HG03159 (cell line): ENCODE results near the gene FIBCD1.

Experiments
- ATAC-seq: cut with Tn5 transposase; IDR thresholded peaks from one replicate; pipeline ENCODE4 v1.9.1; 2021; ENCODE audit warnings: mild to moderate bottlenecking, moderate library complexity; ENCODE audit not compliant: unreplicated experiment

The FIBCD1 gene

GRCh38 chr9:130937146-130938076, 1.6 kb downstream of the FIBCD1 start:
- ATAC-seq = no peak

GRCh38 chr9:130936285-130937117, 2.5 kb downstream of the FIBCD1 start:
- no peak for ATAC-seq

DNA sequence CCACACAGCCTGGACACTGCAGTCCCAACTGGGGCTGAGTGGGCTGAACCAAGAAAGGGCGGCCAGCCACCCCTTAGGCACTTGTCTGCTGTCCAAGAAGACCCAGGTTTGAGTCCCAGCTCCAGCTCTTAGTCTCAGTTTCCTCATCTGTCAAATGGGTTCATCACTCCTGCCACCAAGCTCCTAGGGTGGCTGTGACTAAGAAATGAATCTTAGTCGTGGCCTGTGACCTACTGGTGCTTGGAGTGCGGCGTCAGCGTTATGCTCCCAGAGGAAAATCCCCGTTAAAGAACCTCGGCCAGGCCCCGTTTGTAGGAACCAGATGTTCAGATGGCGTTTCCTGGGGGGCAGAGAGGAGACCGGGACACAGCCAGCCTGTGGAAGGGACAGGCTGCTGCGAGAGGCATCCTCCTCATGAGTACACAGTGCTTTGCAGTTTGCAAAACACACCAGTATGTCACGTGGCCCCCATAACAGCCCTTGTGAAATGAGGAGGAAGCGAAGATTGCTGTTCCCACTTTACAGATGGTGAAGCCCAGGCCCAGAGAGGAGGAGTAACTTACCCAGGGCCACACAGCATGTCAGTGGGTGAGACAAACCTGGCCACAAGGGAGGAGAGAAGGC, 3.3 kb downstream of the FIBCD1 start:
- no peak for ATAC-seq

- no peak for ATAC-seq
Observed at GRCh38 chr9:130934702-130935647, 4.1 kb downstream of the FIBCD1 start.

GRCh38 chr9:130934246-130934645, 4.8 kb downstream of the FIBCD1 start:
- ATAC-seq = no peak

- ATAC-seq = no peak
Observed at GRCh38 chr9:130933114-130934046, 5.7 kb downstream of the FIBCD1 start.

DNA sequence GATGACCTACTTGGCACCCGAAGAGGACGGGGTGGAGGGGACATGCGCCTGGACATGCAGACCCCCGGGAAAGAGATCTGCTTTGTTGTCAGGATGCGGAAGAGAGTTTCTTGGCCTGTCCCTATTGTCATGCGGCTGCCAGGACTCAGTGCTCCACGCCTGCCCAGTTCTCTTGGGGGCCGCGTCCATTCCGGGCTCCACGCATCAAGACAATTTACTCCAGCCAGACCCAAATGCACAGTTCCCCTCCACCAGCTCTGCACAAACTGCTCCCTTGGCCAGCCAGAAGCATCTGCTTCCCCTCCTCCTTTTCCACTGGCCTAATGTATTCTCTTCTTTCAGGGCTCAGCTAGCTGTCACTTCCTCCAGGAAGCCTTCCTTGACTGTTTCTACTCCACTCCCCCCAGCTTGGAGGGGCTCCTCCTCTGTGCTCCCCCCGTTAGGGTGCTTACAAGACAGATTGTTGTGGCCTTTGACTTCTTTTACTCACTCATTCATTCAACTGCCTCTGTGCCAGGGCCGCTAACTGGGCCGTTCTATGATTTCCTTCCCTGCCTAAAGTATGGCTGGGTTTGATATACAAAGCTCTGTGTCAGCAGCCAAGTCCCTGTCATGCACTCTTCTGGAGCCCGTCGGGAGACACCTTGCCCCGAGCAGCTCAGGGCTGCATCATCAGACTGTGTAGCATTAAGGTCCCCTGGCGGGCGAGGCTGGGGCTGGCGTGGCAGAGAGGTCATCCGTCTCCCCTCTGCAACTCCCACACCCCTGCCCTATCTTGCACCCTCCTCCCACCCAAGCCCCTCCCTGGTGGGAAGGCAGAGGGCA, 6.6 kb downstream of the FIBCD1 start:
- no peak for ATAC-seq

DNA sequence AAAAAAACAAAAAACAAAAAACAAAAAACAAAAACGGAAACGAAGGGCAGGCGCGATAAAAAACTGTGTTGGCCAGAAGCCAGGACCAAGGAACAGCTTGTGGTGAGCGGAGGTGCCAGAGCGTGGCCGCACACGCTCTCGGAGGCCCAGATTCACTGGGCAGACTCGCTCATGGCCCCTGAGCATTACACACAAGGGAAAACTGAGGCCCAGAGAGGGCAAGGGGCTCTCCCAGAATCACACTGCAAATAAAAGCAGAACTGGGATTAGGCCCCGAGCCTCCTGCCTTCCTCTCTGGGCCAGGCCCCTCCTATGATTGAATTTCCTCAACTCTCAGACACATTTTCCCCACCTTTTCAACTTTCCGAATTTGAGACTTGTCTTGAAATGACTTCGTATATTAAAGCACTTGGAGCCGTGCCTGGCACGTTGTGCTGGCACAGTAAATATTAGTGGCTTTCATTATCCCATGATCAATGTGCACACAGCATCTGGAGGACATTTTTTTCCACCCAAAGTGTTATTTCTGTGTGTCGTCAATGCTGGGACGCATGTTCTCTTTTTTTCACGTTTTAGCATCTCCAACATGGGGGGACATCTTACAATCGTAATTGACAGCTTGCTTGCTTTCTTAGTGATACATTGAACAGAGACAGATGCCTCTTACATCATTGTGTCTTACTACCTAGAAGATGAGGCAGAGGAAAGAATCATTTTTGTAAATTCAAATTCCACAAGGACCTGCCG, 7.4 kb downstream of the FIBCD1 start:
- ATAC-seq = no peak

DNA sequence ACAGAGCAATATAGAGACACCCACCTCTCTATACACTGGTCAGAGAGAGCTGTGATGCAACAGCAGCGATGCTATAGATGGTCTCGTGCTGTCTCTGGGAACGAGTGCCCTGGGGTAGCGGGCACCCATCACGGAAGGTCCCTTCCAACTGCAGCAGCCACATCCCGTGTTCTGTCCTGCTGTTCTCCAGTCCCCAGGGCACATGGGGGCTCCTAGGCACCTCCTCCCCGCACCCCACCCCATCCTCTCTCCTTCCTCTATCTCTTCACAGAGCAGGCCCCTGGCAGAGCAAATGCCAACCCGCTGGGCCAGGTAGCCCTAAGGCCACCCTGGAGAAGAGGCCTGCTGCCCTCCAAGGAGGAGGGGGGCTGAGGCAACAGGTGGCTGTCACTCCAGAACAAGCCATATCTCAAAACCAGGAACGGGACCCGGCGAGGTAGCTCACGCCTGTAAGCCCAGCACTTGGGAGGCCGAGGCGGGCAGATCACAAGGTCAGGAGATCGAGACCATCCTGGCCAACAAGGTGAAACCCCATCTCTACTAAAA, 8.2 kb downstream of the FIBCD1 start:
- ATAC-seq = no peak

GRCh38 chr9:130930132-130930803, 8.8 kb downstream of the FIBCD1 start:
- ATAC-seq = no peak

- ATAC-seq = no peak
Observed at GRCh38 chr9:130929571-130930038, 9.4 kb downstream of the FIBCD1 start.

DNA sequence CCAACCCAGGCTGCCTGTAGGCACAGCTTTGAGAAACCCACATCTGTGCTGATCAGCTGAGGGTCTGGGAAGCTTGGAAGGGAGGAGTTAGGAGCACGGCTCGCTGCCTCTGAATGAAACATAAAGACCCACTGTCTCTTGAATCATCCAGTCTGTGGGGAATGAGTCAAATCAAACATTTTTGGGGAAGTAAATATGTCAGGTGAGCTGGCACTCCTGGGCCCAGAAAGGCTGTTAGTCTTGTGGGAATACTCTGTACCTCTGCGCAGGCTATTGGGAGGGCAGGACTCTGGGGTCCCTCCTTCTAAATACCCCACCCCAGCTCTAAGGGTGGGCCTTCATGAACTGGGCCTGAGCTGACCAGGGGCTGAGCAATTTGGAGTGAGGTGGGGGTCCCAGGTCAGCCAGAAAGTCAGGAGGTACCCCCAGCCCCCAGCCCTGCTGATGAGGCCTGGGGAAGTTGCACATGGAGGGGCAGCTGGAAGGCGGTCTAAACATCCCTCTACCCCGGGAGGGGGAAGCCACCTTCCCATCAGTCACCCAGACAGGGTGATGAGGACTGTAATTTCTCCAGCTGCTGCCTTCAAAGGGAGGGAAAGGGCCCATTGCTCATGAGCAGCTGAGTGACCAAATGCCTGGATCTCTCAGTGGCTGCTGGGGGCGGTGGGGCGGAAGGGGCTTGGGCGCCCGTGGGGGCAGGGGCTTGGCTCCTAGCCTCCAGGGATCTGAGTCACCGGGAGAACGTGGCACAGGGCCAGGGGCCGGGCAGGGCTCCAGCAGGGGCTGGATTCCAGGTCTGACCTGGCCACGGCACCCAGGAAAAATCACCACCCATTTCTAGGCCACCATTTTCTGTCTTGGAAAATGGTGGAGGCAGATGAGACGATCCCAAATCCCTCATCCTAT, 10.8 kb downstream of the FIBCD1 start:
- no peak for ATAC-seq

- ATAC-seq = no peak
Observed at GRCh38 chr9:130927338-130927737, 11.7 kb downstream of the FIBCD1 start.

- no peak for ATAC-seq
Observed at GRCh38 chr9:130925050-130925678, 13.9 kb downstream of the FIBCD1 start.

DNA sequence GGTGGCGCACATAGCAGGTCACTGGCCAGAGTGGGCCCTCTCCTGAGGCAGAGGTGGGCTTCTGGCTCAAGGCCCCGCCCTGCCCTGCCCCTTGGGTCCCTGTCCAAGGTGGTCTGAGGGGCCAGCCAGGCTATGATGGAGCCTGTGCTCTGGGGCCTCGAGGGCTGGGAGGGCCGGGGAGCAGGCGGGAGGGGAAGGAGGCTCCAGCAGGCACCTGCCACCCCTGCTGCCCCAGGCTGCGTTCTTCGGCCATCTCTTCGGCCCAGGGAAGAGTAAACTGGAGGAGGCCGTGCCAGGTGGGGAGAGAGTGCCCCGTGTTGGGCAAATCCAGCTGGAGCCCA, 14.6 kb downstream of the FIBCD1 start:
- no peak for ATAC-seq
